ENCODE data around the gene KMT2E. TPM values are rescaled to one million over a fixed set of nuclear protein-coding genes. Genes with fewer than 3 reads are reported as not detected.
"Not testable (repeated sequence)": the region's sequence is repeated elsewhere in the genome, so short reads cannot be mapped to it uniquely, and the experiment has no call there.

KMT2E gene
- total RNA-seq, 2 donors from 2014 or later = 83.7 to 102 TPM

GRCh38 chr7:104985259-104985617, 28.8 kb upstream of the KMT2E start:
- H3K27me3 ChIP-seq (replicated peaks; ENCODE audit: insufficient read depth) = no peaks in the 10 kb centered on the region
- TF ChIP-seq CTCF (IDR thresholded peaks at IDR 0.05) (no peak), POLR2A (IDR thresholded peaks at IDR 0.05) (no peak)
- no peak overlapping the region for H3K4me3 ChIP-seq
- no peak for DNase-seq (ENCODE audit: low spot score)
- intact Hi-C loops (cut with DNase I) = no loop called here
- no peaks in the 10 kb centered on the region for H3K9me3 ChIP-seq
- no peaks in the 10 kb centered on the region for H3K36me3 ChIP-seq
- peak overlapping the region; percentile 97 to 98 for H3K27ac ChIP-seq
- WGBS = 28% methylated on average over 1 of the region's 1 CpG
- peaks cover 23% of the 10 kb centered on the region for H3K4me1 ChIP-seq (replicated peaks)

- H3K27me3 ChIP-seq (replicated peaks; ENCODE audit: insufficient read depth) = no peaks in the 10 kb centered on the region
- no peak for DNase-seq (ENCODE audit: low spot score)
- intact Hi-C loops (cut with DNase I) = no loop called here
- no peak overlapping the region for H3K4me3 ChIP-seq
- no peaks in the 10 kb centered on the region for H3K36me3 ChIP-seq
- no peaks in the 10 kb centered on the region for H3K9me3 ChIP-seq
- peaks cover 11% of the 10 kb centered on the region for H3K4me1 ChIP-seq (replicated peaks)
- WGBS = 48% methylated on average over 6 of the region's 6 CpGs
- peak overlapping the region in 1 of 2 donors; percentile 6 for H3K27ac ChIP-seq
- no peak for TF ChIP-seq POLR2AphosphoS5 (IDR thresholded peaks at IDR 0.05)
- TF ChIP-seq POLR2A (IDR thresholded peaks at IDR 0.05) = no peak
- TF ChIP-seq CTCF (IDR thresholded peaks at IDR 0.05) = no peak
Observed at GRCh38 chr7:104986628-104987259, 27.3 kb upstream of the KMT2E start.

- 86% methylated on average over 14 of the region's 14 CpGs for WGBS
- H3K27me3 ChIP-seq (replicated peaks; ENCODE audit: insufficient read depth); intact Hi-C loops (cut with DNase I); H3K27ac ChIP-seq; H3K9me3 ChIP-seq; H3K4me3 ChIP-seq; H3K36me3 ChIP-seq; DNase-seq (ENCODE audit: low spot score): not testable (repeated sequence)
- H3K4me1 ChIP-seq (replicated peaks) = peaks cover 11% of the 10 kb centered on the region
Observed at GRCh38 chr7:104987403-104987802, 26.6 kb upstream of the KMT2E start.

GRCh38 chr7:104990983-104991382, 23.0 kb upstream of the KMT2E start:
- TF ChIP-seq POLR2A (IDR thresholded peaks at IDR 0.05) (no peak), POLR2AphosphoS5 (IDR thresholded peaks at IDR 0.05) (no peak), CTCF (IDR thresholded peaks at IDR 0.05) (no peak)
- H3K27me3 ChIP-seq (replicated peaks; ENCODE audit: insufficient read depth) = no peaks in the 10 kb centered on the region
- no peaks in the 10 kb centered on the region for H3K9me3 ChIP-seq
- no peak overlapping the region for H3K4me3 ChIP-seq
- intact Hi-C loops (cut with DNase I) = no loop called here
- no peaks in the 10 kb centered on the region for H3K36me3 ChIP-seq
- 95% methylated on average over 7 of the region's 7 CpGs for WGBS
- DNase-seq (ENCODE audit: low spot score) = no peak
- H3K4me1 ChIP-seq (replicated peaks) = peaks cover 5% of the 10 kb centered on the region
- H3K27ac ChIP-seq = no peak overlapping the region

- peaks cover 5% of the 10 kb centered on the region for H3K4me1 ChIP-seq (replicated peaks)
- TF ChIP-seq CTCF (IDR thresholded peaks at IDR 0.05) = no peak
- no peak for TF ChIP-seq POLR2AphosphoS5 (IDR thresholded peaks at IDR 0.05)
- TF ChIP-seq POLR2A (IDR thresholded peaks at IDR 0.05) = no peak
- intact Hi-C loops (cut with DNase I) = no loop called here
- H3K27ac ChIP-seq = no peak overlapping the region
- no peaks in the 10 kb centered on the region for H3K9me3 ChIP-seq
- no peak overlapping the region for H3K4me3 ChIP-seq
- WGBS = 72% methylated on average over 2 of the region's 2 CpGs
- H3K36me3 ChIP-seq = no peaks in the 10 kb centered on the region
- no peak for DNase-seq (ENCODE audit: low spot score)
- no peaks in the 10 kb centered on the region for H3K27me3 ChIP-seq (replicated peaks; ENCODE audit: insufficient read depth)
Observed at GRCh38 chr7:104992306-104992705, 21.7 kb upstream of the KMT2E start.

Measured in prostate gland (tissue), 2 donors.